ENCODE measurements around the gene CFAP141. TPM values are rescaled to one million over a fixed set of nuclear protein-coding genes. Genes with fewer than 3 reads are reported as not detected.

Gene CFAP141
- not detected in 2 replicates for total RNA-seq

DNA sequence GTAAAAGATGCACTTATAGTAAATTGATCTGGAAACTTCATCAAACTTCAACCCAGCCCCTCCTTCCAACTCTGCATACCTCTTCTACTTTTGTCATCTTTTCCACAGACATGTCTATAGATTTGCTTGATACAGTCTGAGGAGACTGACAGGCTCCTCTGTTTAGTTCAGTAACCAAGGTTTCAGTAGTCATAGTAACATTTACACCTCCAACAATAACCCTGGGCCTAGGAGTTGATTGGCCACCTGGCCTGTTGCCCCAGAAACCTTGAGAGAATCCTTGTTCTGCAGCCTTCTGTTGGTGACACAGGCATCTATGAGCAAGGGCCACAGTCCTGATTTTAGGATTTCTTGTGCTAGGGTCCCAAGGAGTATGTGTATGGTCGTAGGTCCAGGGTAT lies at the start of gene CFAP141:
TSS of gene CFAP141 (minus strand) at position 138 of the 400 bp plus-strand sequence. CDS start at position 112, 26 bp downstream.

DNA sequence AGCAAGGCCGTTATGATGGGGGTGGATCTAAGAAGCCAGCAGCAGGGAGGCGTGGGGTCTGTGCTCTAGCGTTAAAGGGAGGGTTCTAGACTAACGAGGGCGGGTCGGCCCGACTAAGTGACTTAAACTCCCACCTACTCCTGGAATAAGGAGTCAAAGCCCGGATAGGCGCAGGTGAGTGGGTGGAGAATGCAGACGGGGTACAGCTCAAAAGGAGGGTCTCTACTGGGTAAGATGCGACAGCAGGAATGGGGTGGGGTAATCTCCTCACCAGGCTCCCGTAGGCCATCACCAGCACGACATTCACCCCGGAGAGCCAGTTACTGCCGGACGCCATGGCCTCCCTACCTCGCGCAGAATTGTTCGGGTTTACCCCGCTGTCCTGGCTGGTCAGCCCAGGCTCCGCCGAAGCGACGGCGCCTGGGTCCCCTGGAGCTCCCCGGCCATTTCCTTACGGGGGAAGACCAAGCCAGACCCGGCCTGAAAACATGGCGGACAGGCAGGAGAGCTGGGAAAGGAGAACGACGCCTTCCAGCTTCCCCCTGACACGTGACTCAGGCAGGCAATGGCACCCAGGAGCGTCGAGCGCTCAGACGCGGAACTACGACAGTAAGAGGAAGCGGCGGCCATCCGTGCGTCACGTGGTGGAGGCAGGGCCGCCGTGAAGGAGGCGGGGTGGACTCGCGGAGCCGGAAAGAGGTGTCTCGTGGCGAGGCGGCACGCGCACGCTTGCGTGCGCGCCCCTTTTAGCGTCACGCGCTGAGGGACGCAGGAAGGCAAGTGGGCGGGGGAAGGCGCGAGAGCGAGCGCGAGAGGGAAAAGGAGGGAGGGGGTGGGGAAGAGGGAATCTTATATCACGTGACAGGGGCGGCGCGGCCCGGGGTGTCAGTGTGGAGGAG lies 14.2 kb upstream of the CFAP141 start, which contains the start of gene UBAP2L:
TSS of gene UBAP2L (plus strand) at position 885 of the 899 bp plus-strand sequence. CDS start 4,169 bp downstream, outside the sequence.

DNA sequence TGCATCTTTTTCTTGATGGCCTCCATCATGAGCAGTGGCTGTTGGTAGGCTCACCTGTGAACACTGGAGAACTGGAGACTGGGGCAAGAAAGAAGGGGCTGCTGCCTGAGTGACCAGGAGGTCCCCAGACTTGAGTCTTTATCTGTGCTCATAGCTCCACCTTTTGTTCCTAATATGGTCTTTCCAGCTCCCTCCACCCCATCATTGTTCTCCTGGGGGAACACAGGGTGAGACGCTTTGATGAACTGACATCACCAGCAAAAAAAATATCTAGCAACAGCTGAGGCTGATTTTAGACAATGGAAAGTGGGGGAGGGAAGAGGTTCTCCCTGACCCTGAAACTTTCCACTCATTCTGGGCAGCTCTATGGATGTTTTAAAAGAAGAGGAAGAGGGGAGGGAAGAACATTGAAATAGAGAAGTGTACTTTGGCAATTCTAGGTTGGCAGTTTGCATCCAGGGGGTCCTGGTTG lies 14.1 kb downstream of the CFAP141 start, which contains the start of gene TPM3:
TSS of gene TPM3 (minus strand) at position 111 of the 472 bp plus-strand sequence. CDS start at position 29, 82 bp downstream.

GRCh38 chr1:154154534-154155191 lies 51.5 kb downstream of the CFAP141 start, which contains the start of gene NUP210L:
Gene NUP210L, minus strand, starts transcription at chr1:154155073.

Other genes starting within 250 kb of the CFAP141 start
- gene CRTC2, start 247.7 kb downstream of the CFAP141 start, total RNA-seq = 2.4 and 8.2 TPM in 2 replicates
- 104 and 119 TPM in 2 replicates for gene SLC39A1, start 242.8 kb downstream of the CFAP141 start, total RNA-seq
- 7.7 and 8.9 TPM in 2 replicates for gene CREB3L4, start 238.4 kb downstream of the CFAP141 start, total RNA-seq
- 131 and 224 TPM in 2 replicates for gene JTB, start 228.7 kb downstream of the CFAP141 start, total RNA-seq
- gene RAB13, start 220.0 kb downstream of the CFAP141 start, total RNA-seq = 38.6 and 60.8 TPM in 2 replicates
- 1,004 and 1,747 TPM in 2 replicates for gene RPS27, start 215.6 kb downstream of the CFAP141 start, total RNA-seq
- gene NUP210L, start 51.3 kb downstream of the CFAP141 start, total RNA-seq = under 0.01 TPM in 2 replicates
- gene TPM3, start 14.2 kb downstream of the CFAP141 start, total RNA-seq = 166 and 392 TPM in 2 replicates
- 29.4 and 81.0 TPM in 2 replicates for gene UBAP2L, start 14.6 kb upstream of the CFAP141 start, total RNA-seq
- 94.2 and 138 TPM in 2 replicates for gene HAX1, start 66.3 kb upstream of the CFAP141 start, total RNA-seq
- gene AQP10, start 114.8 kb upstream of the CFAP141 start, total RNA-seq = 0.14 TPM in 1 of 2 replicates, not detected in the other
- 9.2 and 22.8 TPM in 2 replicates for gene ATP8B2, start 119.2 kb upstream of the CFAP141 start, total RNA-seq
- gene IL6R, start 199.0 kb upstream of the CFAP141 start, total RNA-seq = 24.3 and 35.8 TPM in 2 replicates

Data from nasal cavity respiratory epithelium epithelial cell of viscerocranial mucosa (primary cell).